PC-9 (cell line): Measurements from ENCODE around the gene AZI2. TPM values are rescaled to one million over a fixed set of nuclear protein-coding genes. Genes with fewer than 3 reads are reported as not detected.

Experiments used
- BruUV-seq: library from RNA; stranded (reverse); fragments of 400-500 nt; replicated peaks from 2 replicates; lab custom pipeline; 2021; lab: Mats Ljungman, UMichigan
- CTCF ChIA-PET: fragments of 300-600 bp; sonication (Branson Sonifier 250); formaldehyde crosslinking; loops from one replicate; lab custom pipeline; 2022; ENCODE audit warnings: antibody characterized with exemption; lab: Charles Lee
- POLR2A ChIA-PET: fragments of 300-600 bp; sonication (Branson Sonifier 250); formaldehyde crosslinking; loops from one replicate; lab custom pipeline; 2022; ENCODE audit warnings: antibody characterized with exemption; ENCODE audit not compliant: unreplicated experiment; lab: Charles Lee
- DNase-seq, 2 experiments: peaks; one replicate each; pipeline versions ENCODE4 v3.0.0 to v3.0.0-alpha.2; 2015 to 2022; ENCODE audit warnings: mixed read lengths in 1 of 2
- H2AFZ ChIP-seq: fragments of 200-600 bp; sonication (generic); 2 replicates; pipeline ENCODE4 v1.8.1; 2017; ENCODE audit warnings: antibody characterized with exemption
- H3F3A ChIP-seq: fragments of 200-600 bp; sonication (generic); 2 replicates; pipeline ENCODE4 v1.8.1; 2017; ENCODE audit warnings: antibody characterized with exemption, mild to moderate bottlenecking, low read depth; ENCODE audit not compliant: insufficient read depth
- H3K27ac ChIP-seq: fragments of 200-600 bp; sonication (generic); 2 replicates; pipeline ENCODE4 v1.6.1; 2016; ENCODE audit warnings: mixed run types
- H3K27me3 ChIP-seq: fragments of 200-600 bp; sonication (generic); 2 replicates; pipeline ENCODE4 v1.6.1; 2016; ENCODE audit warnings: low read depth, mixed run types; ENCODE audit not compliant: insufficient read depth
- H3K36me3 ChIP-seq: fragments of 200-600 bp; sonication (generic); 2 replicates; pipeline ENCODE4 v1.6.1; 2016; ENCODE audit warnings: low read depth, mixed run types
- H3K4me1 ChIP-seq: fragments of 200-600 bp; sonication (generic); replicated peaks from 2 replicates; pipeline ENCODE4 v1.6.1; 2016; ENCODE audit warnings: mixed run types; ENCODE audit not compliant: insufficient read depth
- H3K4me2 ChIP-seq: fragments of 200-600 bp; sonication (generic); 2 replicates; pipeline ENCODE4 v1.6.1; 2017; ENCODE audit warnings: mixed run types
- H3K4me3 ChIP-seq: fragments of 200-600 bp; sonication (generic); 2 replicates; pipeline ENCODE4 v1.6.1; 2016; ENCODE audit warnings: mixed run types
- H3K79me2 ChIP-seq: fragments of 200-600 bp; sonication (generic); 2 replicates; pipeline ENCODE4 v1.6.1; 2017; ENCODE audit warnings: low read depth, mixed run types
- H3K9me2 ChIP-seq: fragments of 200-600 bp; sonication (generic); 2 replicates; pipeline ENCODE4 v1.8.1; 2017; ENCODE audit warnings: mild to moderate bottlenecking; ENCODE audit not compliant: insufficient read depth
- H3K9me3 ChIP-seq: fragments of 200-600 bp; sonication (generic); 2 replicates; pipeline ENCODE4 v1.8.1; 2016; ENCODE audit warnings: low read depth; ENCODE audit not compliant: insufficient read depth
- H4K20me1 ChIP-seq: fragments of 200-600 bp; sonication (generic); 2 replicates; pipeline ENCODE4 v1.8.1; 2017; ENCODE audit not compliant: insufficient read depth
- CTCF ChIP-seq: fragments of 200-600 bp; sonication (generic); conservative IDR thresholded peaks from 2 replicates; pipeline ENCODE4 v1.6.1; 2017; ENCODE audit warnings: mixed run types, antibody characterized with exemption, mild to moderate bottlenecking, moderate library complexity
- EZH2 ChIP-seq: fragments of 200-600 bp; sonication (generic); IDR thresholded peaks from 2 replicates; pipeline ENCODE4 v1.8.0; 2017; ENCODE audit warnings: antibody characterized with exemption, low read depth
- intact Hi-C: fragments of 100-400 bp; cut with micrococcal nuclease; formaldehyde crosslinking; loops from one replicate; pipeline ENCODE4 v1.10.0; 2022; ENCODE audit not compliant: unreplicated experiment
- total RNA-seq: library from RNA; stranded (reverse); gene quantifications from 2 replicates; pipeline ENCODE4 v1.2.3, GENCODE V29; 2021

AZI2 gene
- total RNA-seq, 1 experiment from 2014 or later, result 39.5 TPM

- Histone ChIP-seq H3K9me2 (no peaks in the 10 kb centered on the region), H2AFZ (no peak overlapping the region), H3K9me3 (no peaks in the 10 kb centered on the region), H3K36me3 (no peaks in the 10 kb centered on the region), H3K4me1 (no peaks in the 10 kb centered on the region), H3K27ac (no peak overlapping the region), H3K4me2 (no peak overlapping the region), H3K4me3 (no peak overlapping the region), H4K20me1 (no peaks in the 10 kb centered on the region; the same call in 1 of the 2 replicates), H3K27me3 (no peaks in the 10 kb centered on the region), H3K79me2 (no peaks in the 10 kb centered on the region), H3F3A (no peaks in the 10 kb centered on the region)
- TF ChIP-seq CTCF, result no peak
- no peak for TF ChIP-seq EZH2
- CTCF ChIA-PET, result no interaction called here
- BruUV-seq, result no TSS peak
- DNase-seq, result no peak
- POLR2A ChIA-PET, result no interaction called here
- intact Hi-C loops, result no loop called here
These were observed 48.2 kb downstream of the AZI2 start for GRCh38 chr3:28300345-28300962.

- BruUV-seq, result no TSS peak
- Histone ChIP-seq H3K79me2 (no peaks in the 10 kb centered on the region), H3K9me2 (no peaks in the 10 kb centered on the region), H3F3A (no peaks in the 10 kb centered on the region), H3K4me2 (no peak overlapping the region), H3K4me1 (no peaks in the 10 kb centered on the region), H3K27me3 (no peaks in the 10 kb centered on the region), H4K20me1 (no peaks in the 10 kb centered on the region; the same call in 1 of the 2 replicates), H3K4me3 (no peak overlapping the region), H2AFZ (no peak overlapping the region), H3K9me3 (no peaks in the 10 kb centered on the region), H3K36me3 (no peaks in the 10 kb centered on the region), H3K27ac (no peak overlapping the region)
- no peak for TF ChIP-seq EZH2
- no peak for TF ChIP-seq CTCF
- ChIA-PET CTCF (no interaction called here), POLR2A (no interaction called here)
- DNase-seq, result no peak
- intact Hi-C loops, result no loop called here
These were observed 48.9 kb downstream of the AZI2 start for GRCh38 chr3:28299705-28300104.

GRCh38 chr3:28295898-28296490 is 52.6 kb downstream of the AZI2 start:
- H4K20me1 ChIP-seq, result no peaks in the 10 kb centered on the region
- no peaks in the 10 kb centered on the region for H3K9me2 ChIP-seq
- ChIA-PET CTCF (no interaction called here), POLR2A (interaction anchor here (0.6 kb wide), 1 partner anchor 53 kb away, joined by 3 read pairs; no protein-coding TSS in a partner anchor)
- no peak overlapping the region for H3K27ac ChIP-seq
- no peaks in the 10 kb centered on the region for H3K36me3 ChIP-seq
- no TSS peak for BruUV-seq
- H2AFZ ChIP-seq, result no peak overlapping the region
- no peak overlapping the region for H3K4me3 ChIP-seq
- no peaks in the 10 kb centered on the region for H3K27me3 ChIP-seq
- H3K79me2 ChIP-seq, result no peaks in the 10 kb centered on the region
- no peak for DNase-seq
- H3K9me3 ChIP-seq, result no peaks in the 10 kb centered on the region
- intact Hi-C loops, result no loop called here
- H3K4me1 ChIP-seq, result no peaks in the 10 kb centered on the region
- no peak for TF ChIP-seq EZH2
- no peak for TF ChIP-seq CTCF
- H3K4me2 ChIP-seq, result no peak overlapping the region
- H3F3A ChIP-seq, result no peaks in the 10 kb centered on the region
